NCI-H510A (cell line): ENCODE data around the gene CEP83.

Source experiments
- DNase-seq: peaks from one replicate; lab custom pipeline; 2025; lab: John Stamatoyannopoulos, UW

The CEP83 gene

GRCh38 chr12:94267537-94267872, 192.2 kb downstream of the CEP83 start:
- no peak for DNase-seq

GRCh38 chr12:94266796-94267536, 192.7 kb downstream of the CEP83 start:
- no peak for DNase-seq

- no peak for DNase-seq
Measured at GRCh38 chr12:94265966-94266745, 193.5 kb downstream of the CEP83 start.

GRCh38 chr12:94265539-94265938, 194.1 kb downstream of the CEP83 start:
- DNase-seq = no peak

GRCh38 chr12:94264736-94265485, 194.8 kb downstream of the CEP83 start:
- DNase-seq = no peak

GRCh38 chr12:94263905-94264561, 195.6 kb downstream of the CEP83 start:
- DNase-seq = no peak

- DNase-seq = no peak
Measured at GRCh38 chr12:94263011-94263811, 196.5 kb downstream of the CEP83 start.

GRCh38 chr12:94262228-94263010, 197.2 kb downstream of the CEP83 start:
- DNase-seq = no peak

- no peak for DNase-seq
Measured at GRCh38 chr12:94261786-94262185, 197.9 kb downstream of the CEP83 start.

GRCh38 chr12:94261119-94261518, 198.5 kb downstream of the CEP83 start:
- no peak for DNase-seq

GRCh38 chr12:94260717-94261116, 198.9 kb downstream of the CEP83 start:
- DNase-seq = no peak

GRCh38 chr12:94260017-94260416, 199.7 kb downstream of the CEP83 start:
- DNase-seq = no peak

GRCh38 chr12:94258593-94258992, 201.1 kb downstream of the CEP83 start:
- no peak for DNase-seq
